ENCODE data around the gene CD6.

Gene CD6

DNA sequence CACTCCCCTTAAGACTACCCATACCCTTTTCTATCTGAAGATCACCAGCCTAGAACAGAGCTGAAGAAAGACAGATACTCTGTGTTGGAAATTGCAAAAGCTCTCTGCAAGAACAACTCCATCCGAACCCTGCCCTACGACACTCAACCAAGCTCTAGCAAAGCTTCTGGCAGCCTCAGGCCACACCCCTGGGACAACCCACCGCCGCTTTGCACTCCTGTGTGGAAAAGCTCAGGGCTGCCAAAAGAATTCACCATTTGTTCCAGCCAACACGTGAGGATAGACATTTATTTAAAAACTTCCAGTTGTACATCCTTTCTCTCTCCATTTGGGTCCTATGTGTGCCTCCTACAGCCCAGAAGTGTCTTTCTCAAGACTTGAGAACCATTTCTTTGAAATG lies 68.4 kb downstream of the CD6 start:
- TF ChIP-seq TAF1 (IDR thresholded peaks at IDR 0.05; ENCODE audit: borderline replicate concordance, insufficient read depth, low read length), result no peak

DNA sequence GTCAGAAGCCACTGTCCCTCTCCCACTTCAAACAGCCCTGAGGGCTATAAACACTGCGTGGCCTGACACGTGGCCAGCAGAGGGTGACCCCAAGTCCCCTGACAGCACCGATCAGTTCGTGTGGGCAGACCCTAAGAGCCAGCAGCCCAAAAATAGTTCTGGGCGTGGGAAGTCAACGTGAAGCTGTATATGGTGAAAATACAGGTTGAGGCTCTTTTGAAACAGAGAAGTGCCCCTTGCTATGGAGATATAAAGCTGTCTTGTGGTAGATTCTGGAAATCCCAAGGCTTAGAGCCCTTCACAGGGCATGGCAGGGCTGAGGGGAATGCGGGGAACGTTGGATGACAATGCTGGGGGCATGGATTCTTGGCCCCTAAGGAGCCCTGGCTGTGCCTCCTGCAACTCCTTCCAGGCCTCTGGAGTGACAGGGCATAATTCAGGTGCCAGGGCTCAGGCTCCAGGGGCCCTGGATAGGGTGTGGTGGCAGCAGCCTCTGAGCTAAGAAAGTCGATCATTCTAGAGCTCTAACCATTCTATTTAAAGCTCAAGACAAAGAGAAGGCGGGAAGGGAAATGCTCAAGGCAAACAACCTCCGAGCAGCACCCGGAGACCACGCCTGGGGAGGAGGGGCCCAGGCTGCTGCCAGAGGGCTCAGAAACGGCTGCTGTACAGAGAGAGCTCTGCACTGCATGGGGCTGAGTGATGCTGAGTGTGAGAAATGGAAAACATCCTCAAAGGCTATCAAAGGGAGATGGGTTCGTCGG lies 70.5 kb downstream of the CD6 start:
- TF ChIP-seq, protein P1, sequence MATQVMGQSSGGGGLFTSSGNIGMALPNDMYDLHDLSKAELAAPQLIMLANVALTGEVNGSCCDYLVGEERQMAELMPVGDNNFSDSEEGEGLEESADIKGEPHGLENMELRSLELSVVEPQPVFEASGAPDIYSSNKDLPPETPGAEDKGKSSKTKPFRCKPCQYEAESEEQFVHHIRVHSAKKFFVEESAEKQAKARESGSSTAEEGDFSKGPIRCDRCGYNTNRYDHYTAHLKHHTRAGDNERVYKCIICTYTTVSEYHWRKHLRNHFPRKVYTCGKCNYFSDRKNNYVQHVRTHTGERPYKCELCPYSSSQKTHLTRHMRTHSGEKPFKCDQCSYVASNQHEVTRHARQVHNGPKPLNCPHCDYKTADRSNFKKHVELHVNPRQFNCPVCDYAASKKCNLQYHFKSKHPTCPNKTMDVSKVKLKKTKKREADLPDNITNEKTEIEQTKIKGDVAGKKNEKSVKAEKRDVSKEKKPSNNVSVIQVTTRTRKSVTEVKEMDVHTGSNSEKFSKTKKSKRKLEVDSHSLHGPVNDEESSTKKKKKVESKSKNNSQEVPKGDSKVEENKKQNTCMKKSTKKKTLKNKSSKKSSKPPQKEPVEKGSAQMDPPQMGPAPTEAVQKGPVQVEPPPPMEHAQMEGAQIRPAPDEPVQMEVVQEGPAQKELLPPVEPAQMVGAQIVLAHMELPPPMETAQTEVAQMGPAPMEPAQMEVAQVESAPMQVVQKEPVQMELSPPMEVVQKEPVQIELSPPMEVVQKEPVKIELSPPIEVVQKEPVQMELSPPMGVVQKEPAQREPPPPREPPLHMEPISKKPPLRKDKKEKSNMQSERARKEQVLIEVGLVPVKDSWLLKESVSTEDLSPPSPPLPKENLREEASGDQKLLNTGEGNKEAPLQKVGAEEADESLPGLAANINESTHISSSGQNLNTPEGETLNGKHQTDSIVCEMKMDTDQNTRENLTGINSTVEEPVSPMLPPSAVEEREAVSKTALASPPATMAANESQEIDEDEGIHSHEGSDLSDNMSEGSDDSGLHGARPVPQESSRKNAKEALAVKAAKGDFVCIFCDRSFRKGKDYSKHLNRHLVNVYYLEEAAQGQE (IDR thresholded peaks at IDR 0.05; ENCODE audit: insufficient read depth in 1 of 2, low read depth in 2 of 2, low read length in 2 of 2), result no peak
- peak; percentile 11 for TF ChIP-seq FOXP2 (optimal IDR thresholded peaks at IDR 0.05; ENCODE audit: borderline replicate concordance, extremely low read depth, extremely low read length, insufficient read depth)

DNA sequence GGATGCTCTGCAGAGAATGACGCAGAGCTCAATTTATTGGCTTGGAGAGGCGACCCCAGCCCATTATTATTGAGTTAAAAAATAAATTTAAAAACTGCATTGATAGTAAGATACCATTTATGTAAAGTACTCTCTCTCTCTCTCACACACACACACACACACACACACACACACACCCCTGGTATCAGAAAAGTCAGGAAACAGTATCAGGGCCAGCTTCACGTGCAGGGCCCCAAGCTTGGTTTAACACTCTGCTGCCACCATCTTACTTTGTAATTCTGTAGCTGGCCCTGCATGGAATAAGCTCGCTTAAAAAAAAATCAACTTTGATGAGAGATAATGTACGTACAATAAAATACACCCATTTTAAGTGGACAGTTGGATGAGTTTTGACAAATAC lies 71.1 kb downstream of the CD6 start:
- TF ChIP-seq FOXP2 (optimal IDR thresholded peaks at IDR 0.05; ENCODE audit: borderline replicate concordance, extremely low read depth, extremely low read length, insufficient read depth) (no peak), POLR2AphosphoS5 (IDR thresholded peaks at IDR 0.05; ENCODE audit: low read depth, low read length) (no peak), TAF1 (IDR thresholded peaks at IDR 0.05; ENCODE audit: borderline replicate concordance, insufficient read depth, low read length) (no peak), SIN3A (IDR thresholded peaks at IDR 0.05; ENCODE audit: borderline replicate concordance, insufficient read depth, low read length) (no peak)
- TF ChIP-seq, protein P1 (IDR thresholded peaks at IDR 0.05; ENCODE audit: insufficient read depth in 1 of 2, low read depth in 2 of 2, low read length in 2 of 2), result no peak

DNA sequence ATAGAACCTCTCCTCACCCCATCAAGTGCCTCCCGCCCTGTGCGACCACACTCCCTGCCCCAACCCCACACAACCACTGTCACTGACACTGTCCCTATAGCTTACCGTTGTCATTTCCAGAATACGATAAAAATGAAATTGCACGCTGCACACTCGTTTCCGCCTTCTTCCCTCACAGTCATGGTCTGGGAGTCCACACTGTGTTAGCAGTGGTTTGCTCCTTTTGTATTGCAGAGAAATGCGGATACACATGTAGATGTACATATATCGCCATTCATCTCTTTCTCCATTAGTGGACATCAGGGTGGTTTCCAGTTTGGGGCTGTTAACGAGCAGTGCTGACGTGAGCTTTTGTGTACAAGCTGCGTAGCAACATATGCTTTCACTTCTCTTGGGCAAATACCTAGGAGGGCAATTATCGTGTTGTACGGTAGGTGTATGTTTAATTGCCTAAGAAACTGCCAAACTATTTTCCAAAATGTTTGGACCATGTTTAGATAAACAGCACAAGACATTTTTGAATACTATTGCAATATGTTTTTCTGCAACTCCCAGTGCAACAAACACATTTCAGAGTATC lies 71.6 kb downstream of the CD6 start:
- TF ChIP-seq TAF1 (IDR thresholded peaks at IDR 0.05; ENCODE audit: borderline replicate concordance, insufficient read depth, low read length) (no peak), POLR2AphosphoS5 (IDR thresholded peaks at IDR 0.05; ENCODE audit: low read depth, low read length) (no peak), SIN3A (IDR thresholded peaks at IDR 0.05; ENCODE audit: borderline replicate concordance, insufficient read depth, low read length) (no peak), FOXP2 (optimal IDR thresholded peaks at IDR 0.05; ENCODE audit: borderline replicate concordance, extremely low read depth, extremely low read length, insufficient read depth) (no peak)
- TF ChIP-seq, protein P1 (IDR thresholded peaks at IDR 0.05; ENCODE audit: insufficient read depth in 1 of 2, low read depth in 2 of 2, low read length in 2 of 2), result no peak

DNA sequence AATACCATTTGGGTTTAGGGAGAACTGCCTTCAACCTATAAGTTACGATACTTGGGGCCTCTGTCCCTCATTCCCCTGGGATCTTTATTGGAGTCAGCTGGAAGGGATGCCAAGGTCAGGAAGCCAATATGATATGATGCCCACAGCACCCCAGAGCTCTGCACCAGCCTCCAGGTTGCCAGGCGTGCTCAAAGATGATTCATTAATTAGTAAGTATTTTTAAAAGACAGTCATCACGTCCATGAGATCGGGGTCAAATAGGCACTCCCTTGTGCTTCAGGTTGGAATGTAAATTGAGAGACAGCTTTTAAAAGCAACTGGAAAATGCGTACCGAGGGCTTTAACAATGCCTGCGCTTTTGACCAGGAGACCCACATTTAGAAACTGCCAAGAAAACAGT lies 73.8 kb downstream of the CD6 start:
- TF ChIP-seq POLR2AphosphoS5 (IDR thresholded peaks at IDR 0.05; ENCODE audit: low read depth, low read length) (no peak), FOXP2 (optimal IDR thresholded peaks at IDR 0.05; ENCODE audit: borderline replicate concordance, extremely low read depth, extremely low read length, insufficient read depth) (no peak), SIN3A (IDR thresholded peaks at IDR 0.05; ENCODE audit: borderline replicate concordance, insufficient read depth, low read length) (no peak), TAF1 (IDR thresholded peaks at IDR 0.05; ENCODE audit: borderline replicate concordance, insufficient read depth, low read length) (no peak)
- TF ChIP-seq, protein P1 (IDR thresholded peaks at IDR 0.05; ENCODE audit: insufficient read depth in 1 of 2, low read depth in 2 of 2, low read length in 2 of 2), result no peak

All from PFSK-1 (cell line).